HG03442 (cell line): ENCODE data around the gene NTF3.

Experiments
- ATAC-seq: cut with Tn5 transposase; IDR thresholded peaks from one replicate; pipeline ENCODE4 v1.9.1; 2021; ENCODE audit warnings: mild to moderate bottlenecking, moderate library complexity; ENCODE audit not compliant: unreplicated experiment

Gene NTF3

DNA sequence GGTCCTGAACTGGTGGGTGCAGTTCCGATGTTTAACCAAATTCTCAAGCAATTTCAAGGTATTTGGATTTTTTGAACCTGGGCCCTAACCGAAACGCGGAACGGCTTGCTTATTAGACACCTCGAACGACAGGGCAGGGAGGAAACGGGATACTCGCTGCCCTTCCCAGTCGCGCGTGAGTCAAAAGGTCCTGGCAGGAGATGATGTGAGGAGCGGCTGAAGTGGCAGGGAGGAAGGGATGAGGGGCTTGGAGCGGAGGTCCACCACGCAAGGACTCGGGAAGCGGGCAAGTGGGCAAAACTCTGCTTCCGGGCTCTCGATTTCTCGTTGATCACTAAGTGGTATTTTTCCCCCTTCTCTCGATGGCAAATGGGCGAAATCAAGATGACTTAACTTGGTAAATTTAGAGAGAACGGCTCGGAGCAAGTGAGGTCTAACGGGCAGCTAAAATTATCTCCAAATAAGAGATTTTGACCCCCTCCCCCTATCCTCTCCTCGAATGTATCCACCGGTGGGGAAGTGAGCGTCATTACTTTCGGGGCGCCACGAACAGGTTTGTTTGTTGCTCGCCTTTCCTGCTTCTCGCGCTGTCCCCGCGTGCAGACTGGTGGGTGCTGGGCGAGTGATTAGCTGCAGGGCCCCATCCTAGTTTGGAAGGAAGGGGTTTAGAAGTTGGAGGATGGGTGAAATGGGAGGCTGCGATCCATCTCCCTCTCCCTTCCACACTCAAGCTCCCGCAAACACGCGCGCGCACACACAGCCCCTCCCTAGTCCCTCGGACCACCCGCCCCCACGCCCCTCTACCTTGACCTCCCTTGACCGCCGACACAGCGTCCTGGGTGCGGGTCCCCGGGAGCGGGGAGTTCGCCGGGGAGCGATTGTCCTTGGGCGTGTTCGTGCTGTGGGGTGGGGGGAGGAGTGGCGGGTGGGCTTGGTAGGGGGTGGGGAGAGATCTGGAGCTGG lies 986 bp upstream of the NTF3 start:
- no peak for ATAC-seq

DNA sequence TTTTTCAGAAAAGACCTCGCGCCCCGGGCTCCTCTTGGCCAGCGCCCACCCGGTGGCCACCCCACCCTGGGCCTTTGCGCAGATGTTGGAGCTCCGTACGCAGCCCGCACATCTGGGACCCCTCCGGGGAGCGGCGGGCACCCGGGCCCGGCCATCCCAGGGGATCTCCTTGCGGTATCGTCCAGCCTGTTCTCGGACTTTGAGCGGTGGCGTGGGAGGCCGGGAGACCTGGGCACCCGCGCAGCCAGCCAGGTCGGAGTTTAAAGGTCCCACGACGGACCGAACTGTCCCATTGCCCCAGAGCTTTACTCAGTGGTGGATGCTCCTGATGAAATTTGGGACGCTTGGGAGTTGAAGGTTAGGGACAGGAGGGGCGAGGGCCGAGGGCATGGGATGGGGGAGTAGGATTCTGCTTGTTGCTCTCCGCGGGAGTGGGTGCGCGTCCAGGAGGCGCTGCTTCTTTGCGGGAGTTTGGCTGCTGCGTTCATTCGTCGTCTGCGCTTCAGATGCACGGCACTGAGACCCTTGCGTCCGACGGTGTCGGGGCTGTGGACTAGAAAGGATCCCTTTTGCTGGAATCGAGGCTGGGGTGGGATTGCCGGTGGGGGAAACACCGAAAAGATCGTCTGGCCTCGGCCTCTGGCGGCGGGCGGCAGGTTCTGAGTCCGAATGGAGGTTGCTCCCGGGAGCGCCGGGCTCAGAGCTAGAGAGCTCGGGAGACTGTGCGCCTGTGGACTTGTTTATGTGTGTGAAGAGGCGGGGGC lies 1.4 kb downstream of the NTF3 start:
- ATAC-seq: no peak

DNA sequence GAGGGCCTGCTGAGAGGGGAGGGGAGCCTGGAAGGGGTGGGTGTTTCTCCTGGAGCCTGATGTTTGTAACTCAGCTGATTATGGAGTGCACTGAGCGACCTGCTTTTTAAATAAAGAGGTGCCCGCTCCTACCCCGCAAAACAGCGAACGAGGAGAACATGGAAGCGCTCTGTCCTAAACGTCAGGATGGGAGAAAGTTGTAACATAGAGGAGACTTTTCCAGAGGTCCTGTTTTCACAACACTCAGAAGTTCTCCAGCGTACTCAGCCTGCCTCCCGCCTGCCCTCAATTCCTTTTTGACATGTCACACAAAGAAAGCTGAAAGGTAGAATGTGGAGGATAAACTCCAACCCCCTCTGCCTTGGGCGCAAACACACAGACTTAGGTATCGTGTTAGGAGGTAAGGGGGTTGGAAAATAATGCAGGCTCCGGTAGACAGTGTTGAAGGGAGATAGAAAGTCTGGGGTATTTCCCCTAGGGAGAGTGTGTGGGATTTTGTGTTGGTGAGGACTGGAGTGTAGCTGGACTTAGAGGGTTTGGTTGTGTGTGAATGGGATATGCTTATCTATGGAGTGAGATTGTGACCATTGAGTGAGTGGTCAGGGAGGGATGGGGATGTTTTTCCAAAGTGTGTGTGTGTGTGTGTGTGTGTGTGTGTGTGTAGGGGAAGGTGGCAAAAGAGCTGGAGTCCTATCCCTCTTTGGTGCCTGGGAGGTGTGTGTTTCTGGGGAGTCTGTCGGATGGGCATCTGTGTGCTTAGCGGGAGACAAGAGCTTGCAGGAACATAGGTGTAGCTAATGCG lies 2.1 kb downstream of the NTF3 start:
- no peak for ATAC-seq

DNA sequence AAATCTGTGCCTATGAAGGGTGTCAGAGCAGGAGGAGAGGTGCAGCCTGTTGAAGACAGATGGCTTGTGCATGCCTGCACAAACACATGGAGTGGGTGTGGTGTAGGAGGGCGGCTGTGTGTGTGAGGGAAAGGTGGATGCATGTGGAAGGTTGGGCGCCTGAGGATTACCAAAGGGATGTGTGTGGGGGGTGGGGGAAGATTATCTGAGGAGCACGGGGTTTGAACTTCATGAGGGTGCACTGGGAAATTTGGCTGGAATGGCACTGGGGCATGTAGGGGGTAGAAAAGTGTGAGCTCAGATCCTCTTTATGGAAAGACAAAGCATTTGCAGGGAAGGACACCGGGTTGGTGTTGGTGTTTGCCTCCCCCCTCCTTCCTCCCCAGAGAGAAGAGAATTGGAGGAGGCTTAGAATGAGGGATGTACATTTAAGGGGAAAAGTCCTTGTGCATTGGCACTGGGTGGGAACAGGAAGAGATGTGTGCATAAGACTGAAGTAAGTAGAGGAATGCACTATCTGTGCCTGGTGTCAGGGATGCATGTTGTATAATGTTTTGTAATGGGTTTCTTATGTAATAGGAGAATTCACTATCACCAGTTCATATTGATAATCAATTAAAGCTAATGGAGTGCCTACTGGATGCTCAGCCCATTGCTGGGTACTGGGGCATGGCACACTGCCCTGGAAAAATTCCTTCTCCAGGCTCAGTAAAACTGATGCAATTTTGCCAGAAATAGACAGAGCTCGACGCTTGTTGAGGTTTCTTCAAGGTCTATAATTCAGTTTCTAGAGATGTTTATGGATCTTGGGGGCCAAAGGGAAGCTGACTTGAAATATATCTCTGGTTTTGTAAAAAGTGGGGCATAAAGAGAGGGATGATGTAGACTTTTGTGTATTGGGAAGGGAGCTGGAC lies 3.0 kb downstream of the NTF3 start:
- ATAC-seq: no peak

DNA sequence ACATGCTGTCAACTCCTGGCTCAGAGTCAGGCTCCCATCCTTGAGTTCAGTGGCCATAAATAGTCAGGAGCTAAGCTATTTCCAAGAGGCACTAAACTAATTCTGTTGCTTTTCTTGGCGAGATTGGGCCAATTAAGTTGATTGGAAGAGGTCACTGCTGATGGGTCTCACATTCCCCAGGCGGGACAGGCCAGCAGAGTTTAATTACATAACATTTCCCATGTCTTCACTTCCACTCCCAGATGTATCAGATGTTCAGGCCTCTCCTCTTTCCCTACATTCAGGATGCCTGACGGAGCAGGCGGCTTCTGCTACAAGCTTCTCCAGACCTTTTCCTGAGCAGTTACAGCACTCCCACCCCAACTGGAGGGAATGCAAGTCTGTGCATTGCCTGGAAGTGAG lies 5.3 kb downstream of the NTF3 start:
- ATAC-seq: no peak

DNA sequence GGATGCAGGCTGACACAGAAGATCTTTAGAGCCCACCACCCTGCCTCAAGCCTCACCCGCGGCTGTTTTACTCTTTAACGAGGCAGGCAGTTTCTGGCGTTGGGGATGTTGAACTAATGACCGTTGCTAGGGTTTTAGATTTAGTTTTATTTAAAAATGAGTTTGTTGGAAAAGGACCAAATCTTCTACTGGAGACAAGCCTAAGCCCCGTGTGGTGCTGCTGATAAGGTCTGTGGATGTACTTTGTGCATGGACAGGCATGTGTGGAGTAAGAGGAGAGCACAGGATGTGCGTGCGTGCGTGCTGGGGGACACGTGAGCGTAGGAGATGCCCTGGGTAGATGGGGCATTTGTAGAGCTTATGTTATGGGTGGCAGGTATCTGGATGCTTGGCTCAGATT lies 5.7 kb downstream of the NTF3 start:
- ATAC-seq: no peak

DNA sequence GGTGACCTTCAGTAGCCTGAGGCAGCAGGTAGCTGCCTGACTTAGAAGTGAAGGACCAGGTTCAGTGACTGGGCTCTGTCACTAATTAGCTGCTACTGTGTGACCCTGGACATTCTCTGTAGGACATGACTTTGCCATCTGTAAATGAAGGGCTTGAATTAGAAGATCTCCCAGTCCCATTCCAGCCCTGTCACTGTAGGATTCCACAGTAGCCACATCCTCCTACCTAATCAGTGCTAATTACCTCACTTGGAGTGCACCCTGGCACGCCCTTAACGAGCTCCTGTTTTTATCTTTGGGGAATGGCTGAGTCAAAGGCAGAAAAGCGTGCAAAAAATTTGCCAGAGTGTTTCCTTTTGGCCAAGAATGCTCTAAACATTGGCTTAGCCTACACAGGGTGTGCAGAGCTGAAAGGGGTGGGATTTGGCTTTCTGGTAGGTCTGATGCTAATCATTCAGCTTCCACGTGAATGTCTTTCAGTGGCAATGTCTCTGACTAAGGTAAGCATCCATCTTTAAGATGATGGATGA lies 6.8 kb downstream of the NTF3 start:
- no peak for ATAC-seq

DNA sequence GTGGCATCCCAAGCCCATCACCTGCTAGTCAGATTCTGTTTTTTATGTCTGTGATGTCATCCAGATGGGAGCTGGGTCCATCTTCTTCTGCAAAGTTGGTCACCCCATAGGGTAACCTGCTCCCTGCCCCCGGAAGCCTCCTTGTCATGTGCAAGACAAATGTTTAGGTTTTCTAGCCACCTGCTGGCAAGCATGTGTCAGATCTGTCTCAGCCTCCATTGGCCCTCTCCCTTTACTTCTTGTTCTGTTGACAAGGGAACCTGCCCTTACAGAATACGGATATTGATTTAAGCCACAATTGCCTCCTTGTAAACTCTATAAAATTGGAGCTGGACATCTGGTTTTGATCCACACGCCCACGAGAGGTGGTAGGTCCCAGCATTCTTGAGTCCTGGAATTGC lies 7.5 kb downstream of the NTF3 start:
- ATAC-seq: no peak

DNA sequence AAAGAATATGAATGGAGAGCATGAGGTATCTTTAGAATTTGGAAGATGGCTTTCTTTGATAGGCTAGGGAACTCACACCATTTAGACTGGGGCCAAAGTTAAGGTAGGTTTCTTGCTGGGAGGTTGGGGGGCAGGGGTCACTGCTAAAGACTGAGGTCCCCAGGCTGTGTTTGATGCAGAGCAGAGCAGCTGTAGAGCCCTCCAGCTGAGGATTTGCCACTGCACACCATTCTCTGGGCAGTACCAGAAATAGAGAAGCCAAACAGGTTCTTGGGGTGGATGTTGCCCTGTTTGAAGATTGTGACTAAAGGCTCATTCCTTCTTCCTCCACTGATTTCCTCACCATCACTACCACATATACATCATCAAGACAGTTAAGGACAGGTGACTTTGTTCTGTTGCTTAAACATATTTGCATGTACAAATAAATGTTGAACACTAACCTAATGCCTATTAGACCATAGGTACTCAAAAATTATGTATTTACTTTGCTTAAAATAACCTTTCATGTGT lies 7.9 kb downstream of the NTF3 start:
- no peak for ATAC-seq

DNA sequence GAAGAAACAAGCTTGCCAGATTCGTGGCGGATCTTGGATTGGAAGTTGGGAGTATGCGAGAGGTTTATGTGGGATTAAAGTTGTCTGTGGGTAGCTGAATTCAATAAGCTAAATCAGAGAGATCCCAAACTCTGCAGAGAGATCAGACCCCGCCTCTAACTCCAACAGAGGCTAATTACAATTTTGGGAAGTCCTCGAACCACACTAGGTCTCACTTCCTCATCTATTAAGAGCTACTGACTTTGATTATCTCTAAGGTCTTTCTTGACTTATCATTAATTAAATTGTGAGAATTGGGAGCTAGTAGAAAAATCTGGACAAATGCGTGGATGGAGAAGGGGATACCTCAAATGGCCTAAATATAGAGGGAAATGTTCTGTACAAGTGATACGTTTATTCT lies 9.1 kb downstream of the NTF3 start:
- no peak for ATAC-seq

DNA sequence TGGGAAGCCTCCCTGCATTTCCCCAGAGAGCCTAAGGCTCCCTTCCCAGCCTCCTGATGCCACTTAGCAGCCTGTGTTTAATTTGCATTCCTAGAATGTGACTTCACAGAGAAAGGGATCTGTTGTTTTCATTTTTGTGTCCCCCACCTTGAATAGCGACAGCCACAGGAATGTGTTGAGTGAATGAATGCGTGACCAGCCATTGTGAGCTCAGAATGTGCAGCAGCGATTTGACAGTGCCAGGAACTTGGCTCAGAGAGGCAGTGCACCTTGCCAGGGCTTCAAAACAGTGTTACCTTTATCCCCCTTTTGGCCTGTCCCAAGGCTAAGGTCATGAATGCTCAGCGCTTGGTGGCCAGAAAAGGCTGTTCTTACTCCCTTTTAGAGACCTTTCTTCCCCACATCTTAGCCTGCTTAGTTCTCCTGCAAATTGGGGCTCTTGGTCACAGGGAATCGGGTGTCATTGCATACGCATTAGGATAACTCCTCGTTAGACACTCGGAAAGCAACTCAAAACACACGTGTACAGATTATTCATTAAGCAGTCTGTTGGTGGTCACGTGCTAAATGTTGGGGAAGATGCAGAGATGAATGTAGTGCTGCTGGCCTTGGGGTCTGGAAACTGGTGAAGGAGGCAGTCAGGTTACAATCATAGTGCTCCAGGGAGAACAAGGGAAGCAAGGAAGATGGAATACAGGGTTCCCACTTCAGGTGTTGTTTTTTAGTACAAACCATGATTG lies 9.8 kb downstream of the NTF3 start:
- ATAC-seq: no peak

DNA sequence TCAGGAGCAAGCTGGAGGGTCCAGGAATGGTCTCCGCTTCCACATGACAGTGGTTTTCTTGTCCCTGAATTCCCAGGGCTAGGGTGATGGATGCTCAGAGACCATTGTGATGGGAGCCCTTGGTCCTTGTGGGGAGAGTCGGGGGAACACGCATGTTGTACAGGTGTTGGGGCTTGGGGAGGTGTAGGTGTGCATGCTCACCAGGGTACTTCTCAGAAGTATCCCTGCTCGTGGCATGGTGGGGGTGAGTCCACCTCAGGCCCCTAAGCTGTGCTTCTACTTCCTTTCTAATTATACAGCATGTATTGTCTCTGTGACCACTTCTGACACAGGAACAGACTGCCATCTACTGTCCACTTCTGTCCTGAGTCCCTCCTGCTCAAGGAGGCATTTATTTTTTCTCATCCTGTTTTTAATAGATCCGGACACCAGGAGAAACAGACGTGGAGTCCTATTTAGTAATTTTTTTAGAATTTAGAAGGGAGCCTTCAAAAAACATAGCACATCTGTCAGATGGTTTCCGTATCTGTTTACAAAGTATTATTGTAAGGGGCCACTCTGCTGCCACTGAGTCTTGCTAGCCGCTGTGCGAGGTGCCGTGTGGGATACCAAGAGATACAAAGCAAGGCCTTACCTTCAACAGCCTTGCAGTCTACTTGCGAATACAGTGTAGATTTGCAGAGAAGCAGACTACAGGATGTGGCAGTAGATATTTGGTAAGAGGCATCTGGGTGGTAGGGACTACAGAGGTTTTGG lies 10.5 kb downstream of the NTF3 start:
- no peak for ATAC-seq

DNA sequence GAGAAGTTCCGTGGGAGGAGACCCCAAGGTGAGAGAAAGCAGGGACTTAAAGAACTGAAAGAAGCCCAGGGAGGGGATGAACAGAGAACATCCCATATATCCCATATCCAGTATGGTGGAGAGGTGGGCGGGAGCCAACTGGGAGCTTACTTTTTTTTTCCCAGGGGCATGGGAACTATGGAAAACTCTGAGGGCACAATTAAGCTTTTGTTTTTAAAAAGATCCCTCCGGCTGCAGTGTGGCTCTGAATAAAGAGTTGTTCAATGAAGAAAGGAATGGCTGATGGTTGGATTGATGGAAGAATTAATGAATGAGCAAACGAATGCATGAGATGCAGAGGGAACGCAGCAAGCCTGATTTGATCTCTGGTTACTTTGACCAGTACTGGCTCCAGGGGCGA lies 12.6 kb downstream of the NTF3 start:
- no peak for ATAC-seq

DNA sequence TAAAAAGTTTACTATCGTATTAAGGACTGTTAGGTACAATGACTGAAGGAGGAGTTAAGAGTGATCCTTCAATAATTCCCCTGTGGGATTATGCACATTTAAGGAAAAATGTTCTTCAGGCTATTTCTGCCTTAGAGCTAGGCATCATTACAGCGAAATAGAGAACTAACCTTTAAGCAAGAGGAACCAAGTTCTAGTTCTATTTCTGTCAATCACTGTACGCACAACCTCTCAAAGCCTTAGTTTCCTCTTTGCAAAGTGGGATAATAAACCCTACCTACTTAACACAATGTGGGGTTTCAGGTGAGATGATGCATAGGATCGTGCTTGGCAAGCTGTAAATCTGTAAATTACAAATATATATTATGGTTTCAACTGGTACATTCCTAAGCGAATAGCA lies 15.4 kb downstream of the NTF3 start:
- no peak for ATAC-seq

DNA sequence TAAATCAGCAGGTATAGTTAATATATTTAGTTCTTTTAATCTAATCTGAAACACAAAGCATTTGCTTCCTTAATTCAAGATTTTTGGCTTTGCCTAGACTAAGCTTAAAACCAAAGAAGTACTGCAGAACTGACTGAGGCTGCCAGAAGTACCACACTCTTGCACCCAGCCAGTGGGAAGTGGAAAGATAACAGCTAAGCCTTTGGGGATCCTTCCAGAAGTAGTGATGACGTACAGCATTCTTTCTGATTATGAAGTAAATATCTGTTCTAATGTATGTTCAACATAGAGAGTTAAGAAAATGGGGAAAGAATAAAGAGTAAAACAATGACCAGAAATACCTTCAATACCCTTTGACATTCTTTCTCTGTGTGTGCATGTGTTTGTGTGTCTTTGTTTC lies 19.3 kb downstream of the NTF3 start:
- no peak for ATAC-seq

DNA sequence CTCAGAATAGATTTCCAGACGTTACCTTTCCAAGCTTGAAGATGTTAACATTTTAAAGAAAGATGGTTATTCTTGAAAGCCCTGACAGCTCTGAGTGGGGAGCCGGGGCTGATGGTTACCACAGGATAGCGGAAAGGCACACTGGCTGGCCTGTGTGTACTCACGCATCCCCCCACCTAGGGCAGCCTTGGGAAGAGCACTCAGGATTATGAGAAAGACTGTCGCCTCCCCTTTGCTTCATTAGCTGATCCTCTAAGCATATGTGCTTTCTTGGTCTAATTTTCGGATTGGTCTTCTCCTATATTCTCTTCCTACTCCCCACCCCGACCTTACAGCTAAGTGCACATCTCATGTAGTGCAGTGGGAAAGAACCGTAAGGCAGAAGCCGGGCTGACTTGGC lies 20.7 kb downstream of the NTF3 start:
- ATAC-seq: no peak

DNA sequence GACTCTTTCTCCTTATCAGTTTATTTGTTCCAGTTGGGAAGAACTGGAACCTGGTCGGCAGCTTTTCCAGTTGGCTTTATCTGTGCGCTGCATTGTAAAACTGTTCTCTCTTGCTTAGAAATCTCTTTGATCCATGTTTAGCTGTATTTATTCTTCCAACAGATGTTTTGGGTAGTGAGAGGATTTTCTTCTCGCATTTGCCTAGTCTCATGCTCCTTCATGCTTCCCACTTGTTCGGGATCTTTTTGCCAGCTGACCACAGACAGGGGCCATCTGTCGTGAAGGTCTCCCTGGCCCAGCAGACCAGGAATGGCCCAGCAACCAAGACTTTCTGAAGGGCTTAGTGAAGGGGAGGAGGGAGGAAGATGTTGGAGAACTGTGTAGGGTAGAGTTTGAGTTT lies 21.6 kb downstream of the NTF3 start:
- no peak for ATAC-seq

DNA sequence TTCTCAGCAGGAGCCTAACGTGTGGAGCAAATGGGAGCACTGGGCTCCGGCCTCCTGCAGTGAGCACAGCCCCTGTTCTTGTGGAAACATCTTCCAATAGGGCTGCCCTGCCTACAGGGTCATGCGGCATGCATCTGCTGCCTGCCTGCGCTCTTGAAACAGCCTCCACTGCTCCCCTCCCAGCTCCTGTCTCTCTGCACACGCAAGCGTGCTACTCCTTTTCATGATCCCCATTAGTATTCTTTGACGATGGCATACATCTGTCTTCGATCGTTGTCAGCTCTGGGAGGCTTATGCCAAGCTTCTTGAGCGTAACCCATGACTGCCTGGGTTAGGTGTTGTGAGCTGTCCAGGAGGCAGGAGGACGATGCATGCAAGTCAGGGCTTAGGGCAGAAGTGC lies 23.1 kb downstream of the NTF3 start:
- ATAC-seq: no peak
